CD4-positive, CD25-positive, alpha-beta regulatory T cell (primary cell): ENCODE data around the gene TRAF6. TPM values are rescaled to one million over a fixed set of nuclear protein-coding genes. Genes with fewer than 3 reads are reported as not detected.
A peak's percentile ranks its signal among the peaks of the same experiment; 100 is the strongest.

Experiments used
- ATAC-seq, 2 donors: fragments of 150-1000 bp; cut with Tn5 transposase; one replicate each; pipeline ENCODE4 v1.10.0; 2021; ENCODE audit warnings: low read depth in 2 of 2, moderate number of reproducible peaks in 2 of 2, moderate library complexity in 1 of 2
- DNase-seq, 3 donors: peaks; one replicate each; pipeline versions ENCODE4 v3.0.0 to v3.0.0-alpha.2; 2012 to 2022; ENCODE audit warnings: mixed read lengths in 1 of 3
- H3K27ac ChIP-seq: one replicate; pipeline ENCODE4 v1.7.0; 2013; ENCODE audit warnings: mild to moderate bottlenecking, low read length; ENCODE audit not compliant: insufficient read depth, poor library complexity, severe bottlenecking
- H3K27me3 ChIP-seq: one replicate; pipeline ENCODE4 v1.7.0; 2013; ENCODE audit warnings: low read length; ENCODE audit not compliant: control insufficient read depth, insufficient read depth
- H3K36me3 ChIP-seq: one replicate; pipeline ENCODE4 v1.7.0; 2013; ENCODE audit warnings: mild to moderate bottlenecking, low read length, moderate library complexity; ENCODE audit not compliant: control insufficient read depth, insufficient read depth
- H3K4me1 ChIP-seq: 2 replicates; pipeline ENCODE4 v1.7.0; 2013; ENCODE audit warnings: mild to moderate bottlenecking, low read length; ENCODE audit not compliant: insufficient read depth, control insufficient read depth, poor library complexity, severe bottlenecking
- H3K4me3 ChIP-seq: one replicate; pipeline ENCODE4 v1.7.0; 2013; ENCODE audit warnings: low read depth, mild to moderate bottlenecking, low read length, moderate library complexity
- H3K9me3 ChIP-seq, 2 experiments: 1 replicate in 1 of 2; 2 replicates in 1 of 2; pipeline ENCODE4 v1.7.0; 2013; ENCODE audit warnings: low read length in 2 of 2, mild to moderate bottlenecking in 1 of 2, moderate library complexity in 1 of 2; ENCODE audit not compliant: control insufficient read depth in 2 of 2
- H3K27ac Mint-ChIP-seq, 3 donors: one replicate each; pipeline ENCODE4 v1.8.0; 2020 to 2022; ENCODE audit warnings: mild to moderate bottlenecking in 3 of 3, mixed read lengths in 3 of 3, moderate library complexity in 2 of 3
- H3K27me3 Mint-ChIP-seq: one replicate; pipeline ENCODE4 v1.8.0; 2022; ENCODE audit warnings: mild to moderate bottlenecking, mixed read lengths
- H3K36me3 Mint-ChIP-seq: one replicate; pipeline ENCODE4 v1.8.0; 2020; ENCODE audit warnings: mixed read lengths
- H3K4me1 Mint-ChIP-seq, 4 donors: one replicate each; pipeline ENCODE4 v1.8.0; 2020 to 2022; ENCODE audit warnings: mixed read lengths in 4 of 4, mild to moderate bottlenecking in 1 of 4
- H3K4me3 Mint-ChIP-seq, 4 donors: one replicate each; pipeline ENCODE4 v1.8.0; 2020 to 2022; ENCODE audit warnings: mild to moderate bottlenecking in 4 of 4, mixed read lengths in 4 of 4, moderate library complexity in 3 of 4
- H3K9me3 Mint-ChIP-seq, 7 donors: one replicate each; pipeline ENCODE4 v1.8.0; 2020 to 2022; ENCODE audit warnings: mixed read lengths in 7 of 7, mild to moderate bottlenecking in 3 of 7, moderate library complexity in 2 of 7
- polyA plus RNA-seq, 4 donors: library from polyadenylated mRNA; unstranded; fragments of 300-500 nt; fragmentation: Illumina TruSeq; gene quantifications; one replicate each; pipeline ENCODE4 v1.2.3, GENCODE V29; 2021
- total RNA-seq: library from RNA; stranded (reverse); gene quantifications from one replicate; pipeline ENCODE4 v1.2.3, GENCODE V29; 2022

TRAF6 gene
- total and polyA plus RNA-seq, 5 donors from 2014 or later, result 6.3 to 29.7 (median 10.6) TPM

DNA sequence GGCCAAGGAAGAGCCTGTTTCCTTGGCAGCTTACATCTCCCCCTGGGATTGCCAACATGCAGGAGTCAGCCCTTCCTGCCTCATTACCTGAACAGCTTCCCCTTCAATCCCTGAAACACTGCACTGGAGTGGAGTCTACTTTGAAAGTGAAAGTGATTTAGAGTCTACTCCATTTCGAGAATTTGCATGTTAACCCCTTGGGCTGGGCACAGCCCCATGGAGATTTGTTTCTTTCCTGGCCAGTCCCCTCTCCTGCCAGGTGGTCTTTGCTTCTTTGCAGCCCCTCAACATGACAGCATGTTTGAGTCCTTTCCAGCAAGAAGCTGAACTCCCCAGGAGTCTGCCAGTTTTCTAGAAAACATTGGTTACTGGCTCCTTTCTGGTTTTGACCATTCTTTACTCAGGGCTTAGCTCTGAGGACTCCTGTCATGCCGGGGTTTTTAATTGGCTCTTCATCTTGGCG, 59.9 kb downstream of the TRAF6 start:
- DNase-seq (peak in 1 of 3 donors; percentile 11), ATAC-seq (no peak)
- H3K4me3 Mint-ChIP-seq, result peak overlapping the region in 2 of 4 donors; percentile 66 to 70
- H3K4me3 ChIP-seq, result peak overlapping the region; percentile 11
- H3K9me3 ChIP-seq, result no peaks in the 10 kb centered on the region
- no peaks in the 10 kb centered on the region for H3K4me1 ChIP-seq
- H3K27me3 Mint-ChIP-seq, result peaks cover 4% of the 10 kb centered on the region
- H3K36me3 ChIP-seq, result no peaks in the 10 kb centered on the region
- H3K27ac ChIP-seq, result no peak overlapping the region
- no peaks in the 10 kb centered on the region for H3K9me3 Mint-ChIP-seq
- no peaks in the 10 kb centered on the region for H3K36me3 Mint-ChIP-seq
- no peaks in the 10 kb centered on the region for H3K27me3 ChIP-seq
- H3K27ac Mint-ChIP-seq, result peak overlapping the region; percentile 0 to 84 (median 77)
- peaks cover 0 to 29% (median 8%) of the 10 kb centered on the region in 4 donors for H3K4me1 Mint-ChIP-seq

DNA sequence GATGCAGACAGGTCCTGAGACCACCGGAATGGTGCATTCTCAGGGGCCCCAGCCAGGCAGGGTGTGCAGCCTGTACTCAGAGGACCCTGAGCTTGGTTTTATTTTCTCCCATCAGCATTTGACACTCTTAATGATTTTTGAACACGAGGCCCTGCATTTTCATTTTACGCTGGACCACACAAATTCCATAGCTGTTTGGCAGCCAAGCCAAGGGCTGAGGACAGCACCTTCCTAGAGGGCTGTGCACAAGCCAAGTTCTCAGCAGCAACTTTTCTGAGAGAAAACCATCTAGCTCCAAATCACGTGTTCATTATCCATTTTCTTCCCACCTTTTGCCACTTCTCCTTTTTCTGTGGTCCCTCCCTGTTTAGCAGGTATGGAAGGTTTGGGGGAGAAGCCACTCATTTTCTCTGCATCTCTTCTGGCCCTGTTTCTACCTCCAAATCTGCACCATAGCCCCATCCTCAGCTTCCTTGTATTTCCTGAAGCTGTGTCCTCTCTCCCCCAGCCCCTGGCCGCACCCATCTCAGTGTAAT, 60.4 kb downstream of the TRAF6 start:
- H3K4me1 Mint-ChIP-seq, result peaks cover 0 to 29% (median 8%) of the 10 kb centered on the region in 4 donors
- H3K27ac ChIP-seq, result no peak overlapping the region
- no peaks in the 10 kb centered on the region for H3K36me3 Mint-ChIP-seq

DNA sequence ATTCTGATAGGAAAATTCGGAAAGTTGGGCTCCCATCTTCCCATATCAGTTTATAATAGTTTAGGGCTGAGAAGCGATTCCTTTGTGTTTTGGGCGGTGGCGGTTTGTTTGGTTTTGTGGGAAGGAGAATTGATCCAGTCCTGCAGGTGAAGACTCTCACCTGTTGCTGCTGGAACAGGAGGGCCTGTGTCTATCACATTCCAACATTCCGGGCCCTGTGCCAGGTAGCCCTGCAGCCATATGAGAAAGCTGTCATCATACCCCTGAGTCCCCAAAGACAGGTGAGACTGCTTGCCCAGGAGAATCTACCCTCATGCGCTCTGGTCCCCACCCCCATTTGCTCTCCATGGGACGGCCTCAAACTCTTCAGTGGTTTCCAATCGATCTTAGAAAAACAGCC, 62.1 kb downstream of the TRAF6 start:
- Mint-ChIP-seq H3K27ac (no peak overlapping the region), H3K4me3 (no peak overlapping the region), H3K36me3 (no peaks in the 10 kb centered on the region), H3K9me3 (peaks cover 0 to under 1% (median 0%) of the 10 kb centered on the region in 7 donors), H3K27me3 (peaks cover 4% of the 10 kb centered on the region), H3K4me1 (peaks cover 0 to 23% (median 6%) of the 10 kb centered on the region in 4 donors)
- Histone ChIP-seq H3K4me1 (no peaks in the 10 kb centered on the region), H3K36me3 (no peaks in the 10 kb centered on the region), H3K4me3 (no peak overlapping the region), H3K27ac (no peak overlapping the region), H3K9me3 (no peaks in the 10 kb centered on the region), H3K27me3 (no peaks in the 10 kb centered on the region)
- DNase-seq (no peak), ATAC-seq (no peak)

More for the DNA sequence above, 60.4 kb downstream of the TRAF6 start:
- Mint-ChIP-seq H3K27ac (peak overlapping the region; percentile 0 to 84 (median 77)), H3K27me3 (peaks cover 4% of the 10 kb centered on the region), H3K9me3 (no peaks in the 10 kb centered on the region), H3K4me3 (peak overlapping the region in 2 of 4 donors; percentile 66 to 70)
- H3K4me3 ChIP-seq, result peak overlapping the region; percentile 11
- H3K36me3 ChIP-seq, result no peaks in the 10 kb centered on the region
- H3K9me3 ChIP-seq, result no peaks in the 10 kb centered on the region
- DNase-seq (no peak), ATAC-seq (no peak)
- H3K27me3 ChIP-seq, result no peaks in the 10 kb centered on the region
- H3K4me1 ChIP-seq, result no peaks in the 10 kb centered on the region

DNA sequence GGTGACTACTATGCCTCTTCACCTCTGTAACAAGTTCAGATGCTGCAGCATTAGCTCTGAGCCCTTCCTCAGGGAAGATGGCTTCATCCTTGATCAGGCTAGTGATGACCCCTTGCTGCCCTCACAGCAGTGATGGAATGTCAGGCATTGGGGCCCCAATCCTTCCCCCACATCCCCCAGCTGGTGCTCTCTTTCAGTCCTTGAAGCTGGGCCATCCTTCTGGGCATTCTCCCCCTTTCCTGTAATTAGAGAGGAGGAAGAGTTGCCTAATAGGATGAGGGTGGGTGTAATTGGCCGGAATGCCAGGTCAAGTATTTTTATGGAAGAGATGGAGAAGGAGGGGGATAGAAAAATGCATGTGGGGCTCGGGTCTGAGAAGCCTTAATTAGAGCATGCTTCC, 62.6 kb downstream of the TRAF6 start:
- Histone ChIP-seq H3K27ac (no peak overlapping the region), H3K4me3 (no peak overlapping the region), H3K36me3 (no peaks in the 10 kb centered on the region), H3K27me3 (no peaks in the 10 kb centered on the region), H3K9me3 (no peaks in the 10 kb centered on the region), H3K4me1 (no peaks in the 10 kb centered on the region)
- H3K27ac Mint-ChIP-seq, result no peak overlapping the region
- ATAC-seq, result no peak
- peaks cover 0 to 3% (median 0%) of the 10 kb centered on the region in 7 donors for H3K9me3 Mint-ChIP-seq
- H3K4me1 Mint-ChIP-seq, result peaks cover 0 to 18% (median 5%) of the 10 kb centered on the region in 4 donors
- no peaks in the 10 kb centered on the region for H3K36me3 Mint-ChIP-seq
- no peak overlapping the region for H3K4me3 Mint-ChIP-seq
- DNase-seq, result no peak
- H3K27me3 Mint-ChIP-seq, result peaks cover 4% of the 10 kb centered on the region

DNA sequence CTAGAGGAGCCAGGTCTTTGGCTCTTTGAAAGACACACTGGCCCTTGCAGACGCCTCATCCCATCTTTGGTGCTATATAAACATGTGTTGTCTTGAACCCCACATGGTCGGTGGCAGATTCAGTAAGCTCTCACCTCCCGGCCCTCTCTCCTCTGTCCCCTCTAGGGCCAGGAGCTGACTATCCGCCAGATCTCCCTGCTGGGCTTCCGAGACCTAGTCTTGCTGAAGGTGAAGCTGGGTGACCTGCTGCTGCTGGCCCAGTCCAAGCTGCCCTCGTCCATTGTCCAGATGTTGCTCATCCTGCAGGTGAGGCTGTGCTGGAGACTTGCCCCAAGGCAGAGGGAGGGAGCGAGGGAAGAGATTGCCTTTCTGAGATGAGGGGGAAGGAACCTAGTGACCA, 63.9 kb downstream of the TRAF6 start:
- Mint-ChIP-seq H3K4me1 (peaks cover 0 to 13% (median 2%) of the 10 kb centered on the region in 4 donors), H3K36me3 (no peaks in the 10 kb centered on the region)
- no peaks in the 10 kb centered on the region for H3K36me3 ChIP-seq

DNA sequence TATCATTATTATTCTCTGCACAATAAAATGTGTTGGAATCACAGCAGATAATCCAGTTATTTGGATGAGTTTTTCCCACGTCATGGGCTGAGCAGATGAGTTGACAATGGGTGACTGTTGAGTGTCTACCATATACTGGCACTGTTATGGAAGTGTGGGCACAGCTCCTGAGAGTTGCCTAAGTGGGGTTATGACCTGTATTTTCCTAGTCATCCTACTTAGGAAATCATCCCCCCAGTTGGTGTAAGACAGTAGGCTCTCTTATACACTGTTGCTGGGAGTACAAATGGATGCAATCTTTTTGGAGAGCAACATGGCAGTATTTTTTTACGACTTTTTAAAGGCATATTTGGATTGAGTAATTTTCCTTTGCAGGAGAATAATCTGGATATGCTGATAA, 66.4 kb downstream of the TRAF6 start:
- no peaks in the 10 kb centered on the region for H3K27me3 ChIP-seq
- peaks cover 0 to 5% (median 2%) of the 10 kb centered on the region in 7 donors for H3K9me3 Mint-ChIP-seq
- H3K4me3 Mint-ChIP-seq, result no peak overlapping the region
- no peaks in the 10 kb centered on the region for H3K27me3 Mint-ChIP-seq
- no peaks in the 10 kb centered on the region for H3K36me3 ChIP-seq
- H3K27ac Mint-ChIP-seq, result no peak overlapping the region
- no peak overlapping the region for H3K27ac ChIP-seq
- no peak for DNase-seq
- no peak for ATAC-seq
- no peaks in the 10 kb centered on the region for H3K4me1 Mint-ChIP-seq
- no peaks in the 10 kb centered on the region for H3K36me3 Mint-ChIP-seq
- no peaks in the 10 kb centered on the region for H3K4me1 ChIP-seq
- H3K9me3 ChIP-seq, result peaks cover 0 to 4% of the 10 kb centered on the region in 2 experiments
- H3K4me3 ChIP-seq, result no peak overlapping the region

More for the DNA sequence above, 63.9 kb downstream of the TRAF6 start:
- no peaks in the 10 kb centered on the region for H3K4me1 ChIP-seq
- peaks cover 0 to 4% of the 10 kb centered on the region in 2 experiments for H3K9me3 ChIP-seq
- peaks cover 4% of the 10 kb centered on the region for H3K27me3 Mint-ChIP-seq
- H3K9me3 Mint-ChIP-seq, result peaks cover 0 to 4% (median 0%) of the 10 kb centered on the region in 7 donors
- H3K27ac ChIP-seq, result no peak overlapping the region
- DNase-seq (no peak), ATAC-seq (no peak)
- H3K4me3 Mint-ChIP-seq, result no peak overlapping the region
- no peak overlapping the region for H3K4me3 ChIP-seq
- no peaks in the 10 kb centered on the region for H3K27me3 ChIP-seq
- no peak overlapping the region for H3K27ac Mint-ChIP-seq

DNA sequence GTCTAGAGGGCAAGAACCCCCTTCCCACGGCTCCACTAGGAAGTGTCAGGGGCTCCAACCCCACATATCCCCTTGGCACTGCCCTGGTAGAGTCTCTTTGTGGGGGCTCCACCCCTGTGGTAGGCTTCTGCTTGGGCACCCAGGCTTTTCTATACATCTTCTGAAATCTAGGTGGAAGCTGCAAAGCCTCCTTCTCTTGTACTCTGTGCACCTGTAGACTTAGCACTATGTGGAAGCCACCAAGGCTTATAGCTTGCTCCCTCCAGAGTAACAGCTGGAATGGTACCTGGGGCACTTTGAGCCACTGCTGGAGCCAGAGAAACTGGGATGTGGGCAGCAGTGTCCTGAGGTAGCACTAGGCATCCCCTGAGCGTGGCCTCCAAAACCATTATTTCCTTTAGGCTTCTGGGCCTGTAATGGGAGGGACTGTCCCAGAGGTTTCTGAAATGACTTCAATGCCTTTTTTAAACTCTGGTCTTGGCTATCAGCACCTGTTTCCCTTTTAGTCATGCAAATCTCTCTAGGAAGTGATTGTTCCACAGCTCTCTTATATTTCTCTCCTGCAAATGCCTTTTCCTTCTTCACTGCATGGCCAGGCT, 68.4 kb downstream of the TRAF6 start:
- H3K27ac ChIP-seq, result no peak overlapping the region
- ATAC-seq (no peak), DNase-seq (no peak)
- Mint-ChIP-seq H3K36me3 (no peaks in the 10 kb centered on the region), H3K4me1 (no peaks in the 10 kb centered on the region), H3K27me3 (no peaks in the 10 kb centered on the region), H3K4me3 (no peak overlapping the region), H3K27ac (no peak overlapping the region), H3K9me3 (peaks cover 0 to 5% (median 2%) of the 10 kb centered on the region in 7 donors)
- no peaks in the 10 kb centered on the region for H3K36me3 ChIP-seq
- no peaks in the 10 kb centered on the region for H3K4me1 ChIP-seq
- peaks cover 0 to 4% of the 10 kb centered on the region in 2 experiments for H3K9me3 ChIP-seq
- H3K27me3 ChIP-seq, result peaks cover 2% of the 10 kb centered on the region
- H3K4me3 ChIP-seq, result no peak overlapping the region

DNA sequence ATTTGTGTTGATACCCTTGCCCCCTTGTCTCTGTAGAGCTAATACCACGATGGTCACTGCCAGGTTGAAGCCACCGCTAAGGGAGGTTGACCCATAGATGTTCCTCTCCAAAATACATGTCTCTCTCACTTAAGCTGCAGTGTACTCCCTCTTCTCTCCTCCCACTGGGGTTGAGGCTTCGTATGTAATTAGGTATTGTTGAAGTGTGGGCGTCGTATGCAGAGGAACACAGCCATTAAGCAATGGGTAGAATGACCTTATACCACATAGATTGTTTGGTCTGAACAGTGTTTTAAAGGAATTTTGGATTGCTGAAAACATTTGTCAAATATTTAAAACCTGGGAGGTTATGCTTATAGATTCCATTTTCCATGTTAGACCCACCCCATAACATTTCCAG, 71.9 kb downstream of the TRAF6 start:
- DNase-seq (no peak), ATAC-seq (no peak)
- Mint-ChIP-seq H3K36me3 (no peaks in the 10 kb centered on the region), H3K27ac (no peak overlapping the region), H3K27me3 (no peaks in the 10 kb centered on the region), H3K4me1 (no peaks in the 10 kb centered on the region), H3K4me3 (no peak overlapping the region), H3K9me3 (peaks cover 0 to 7% (median 2%) of the 10 kb centered on the region in 7 donors)
- Histone ChIP-seq H3K36me3 (no peaks in the 10 kb centered on the region), H3K27ac (no peak overlapping the region), H3K4me1 (no peaks in the 10 kb centered on the region), H3K4me3 (no peak overlapping the region), H3K27me3 (peaks cover 2% of the 10 kb centered on the region), H3K9me3 (peaks cover 0 to 4% of the 10 kb centered on the region in 2 experiments)
